Lower leg skin (tissue), 4 donors: ENCODE measurements around the gene NOPCHAP1. TPM values are rescaled to one million over a fixed set of nuclear protein-coding genes. Genes with fewer than 3 reads are reported as not detected.

ENCODE experiments used
- DNase-seq, 2 donors: peaks; one replicate each; pipeline ENCODE4 v3.0.0-alpha.2; 2019; ENCODE audit warnings: low spot score in 2 of 2
- H3K4me3 ChIP-seq: fragments of 200-600 bp; sonication (generic); 2 replicates; pipeline ENCODE4 v1.5.1; 2017; ENCODE audit warnings: mild to moderate bottlenecking, low read depth; ENCODE audit not compliant: poor library complexity, severe bottlenecking
- CTCF ChIP-seq, 3 donors: fragments of 450-650 bp; IDR thresholded peaks; one replicate each; pipeline ENCODE4 v1.5.1; 2016; ENCODE audit warnings: antibody characterized with exemption in 3 of 3, mild to moderate bottlenecking in 3 of 3, moderate library complexity in 2 of 3
- POLR2A ChIP-seq, 2 donors: fragments of 450-650 bp; IDR thresholded peaks; one replicate each; pipeline ENCODE4 v1.6.1; 2016 to 2017; ENCODE audit warnings: antibody characterized with exemption in 2 of 2, mild to moderate bottlenecking in 1 of 2, moderate library complexity in 1 of 2
- WGBS, 2 donors: methylation state at CpG; one replicate each; pipeline ENCODE4 v1.1.5; 2018; 5-methylcytosine and 5-hydroxymethylcytosine counted together
- intact Hi-C: fragments of 100-400 bp; cut with DNase I; formaldehyde crosslinking; loops from one replicate; pipeline ENCODE4 v1.15.0; 2023; ENCODE audit warnings: low total_unique reads
- total RNA-seq, 4 donors: library from RNA; depleted of rRNA; stranded (reverse); fragments of >200 nt; gene quantifications; one replicate each; pipeline ENCODE4 v1.1.0, GENCODE V29; 2016

Gene NOPCHAP1
- total RNA-seq, 4 donors from 2014 or later: 2.0 to 5.4 (median 3.6) TPM

GRCh38 chr12:104985206-104985605 lies 910 bp upstream of the NOPCHAP1 start:
- DNase-seq: no peak
- WGBS, 2 donors: 90 to 91% methylated on average over 4 of the region's 4 CpGs
- intact Hi-C loops: no loop called here
- TF ChIP-seq POLR2A (IDR thresholded peaks at IDR 0.05) (no peak), CTCF (IDR thresholded peaks at IDR 0.05) (no peak)
- no peak overlapping the region for H3K4me3 ChIP-seq

DNA sequence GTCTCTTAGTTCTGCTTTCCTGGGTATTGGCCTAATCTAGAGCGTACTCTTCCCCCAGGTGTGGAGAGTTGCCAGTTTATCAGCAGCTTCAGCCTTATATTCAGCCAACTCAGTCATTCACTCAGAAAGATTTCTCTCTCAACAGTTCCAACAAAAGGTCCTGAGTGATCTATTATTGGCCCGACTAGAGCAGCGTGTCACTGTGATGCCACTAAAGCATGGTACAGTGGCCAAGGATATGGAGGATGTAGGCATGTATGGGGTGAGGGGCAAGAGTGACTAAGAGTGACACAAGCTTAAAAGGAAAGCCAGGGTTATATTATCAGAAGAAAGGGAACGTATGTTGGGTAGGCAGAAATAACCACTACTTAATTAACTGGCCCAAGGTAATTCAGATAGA lies 4.8 kb downstream of the NOPCHAP1 start:
- TF ChIP-seq CTCF (IDR thresholded peaks at IDR 0.05) (no peak), POLR2A (IDR thresholded peaks at IDR 0.05) (no peak)
- no peak overlapping the region for H3K4me3 ChIP-seq
- no peak for DNase-seq
- WGBS, 2 donors: 94 to 96% methylated on average over 4 of the region's 4 CpGs
- intact Hi-C loops: no loop called here

DNA sequence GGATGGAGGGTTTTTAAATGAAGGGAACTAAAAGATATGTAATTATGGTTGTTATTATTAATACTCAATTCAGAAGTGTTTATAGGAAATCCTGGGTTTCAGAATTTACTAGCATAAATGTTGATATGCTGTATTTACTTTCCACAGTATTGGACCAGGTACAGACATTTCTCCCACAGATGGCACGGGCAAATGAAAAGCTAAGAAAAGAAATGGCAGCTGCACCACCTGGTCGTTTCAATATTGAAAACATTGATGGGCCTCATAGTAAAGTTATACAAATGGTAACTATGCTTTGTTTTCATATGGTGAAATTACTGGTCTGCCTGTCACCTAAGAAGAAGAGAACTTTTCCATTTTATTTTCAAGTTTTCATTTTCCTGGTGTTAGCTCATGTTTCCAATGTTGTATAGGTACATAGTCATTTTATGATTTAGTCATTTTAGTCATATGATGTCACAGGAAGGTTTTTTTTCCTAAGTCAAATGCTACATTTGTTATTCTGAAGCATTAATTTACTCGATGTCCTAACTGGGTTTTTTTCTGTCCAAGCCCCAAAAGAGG lies 5.5 kb downstream of the NOPCHAP1 start:
- no peak overlapping the region for H3K4me3 ChIP-seq
- intact Hi-C loops: no loop called here
- no peak for TF ChIP-seq CTCF (IDR thresholded peaks at IDR 0.05)
- TF ChIP-seq POLR2A (IDR thresholded peaks at IDR 0.05): no peak
- DNase-seq: no peak
- 82 to 86% methylated on average over 3 of the region's 3 CpGs for WGBS, 2 donors

- intact Hi-C loops: no loop called here
- H3K4me3 ChIP-seq: no peak overlapping the region
- 78 to 80% methylated on average over 3 of the region's 3 CpGs for WGBS, 2 donors
- no peak for TF ChIP-seq CTCF (IDR thresholded peaks at IDR 0.05)
- DNase-seq: no peak
Measured at GRCh38 chr12:104994336-104994735, 8.2 kb downstream of the NOPCHAP1 start.

DNA sequence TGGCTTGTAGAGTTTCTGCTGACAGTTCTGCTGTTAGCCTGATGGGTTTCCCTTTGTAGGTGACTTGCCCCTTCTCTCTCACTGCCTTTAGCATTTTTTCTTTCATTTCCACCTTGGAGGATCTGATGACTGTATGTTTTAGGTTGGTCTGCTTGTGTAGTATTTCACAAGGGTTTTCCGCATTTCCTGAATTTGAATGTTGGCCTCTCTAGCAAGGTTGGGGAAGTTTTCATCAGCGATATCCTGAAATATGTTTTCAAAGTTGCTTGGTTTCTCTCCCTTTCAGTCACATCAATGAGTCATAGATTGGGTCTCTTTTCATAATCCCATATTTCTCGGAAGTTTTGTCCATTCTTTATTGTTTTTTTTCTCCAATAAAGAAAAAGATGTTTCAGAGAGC lies 11.4 kb downstream of the NOPCHAP1 start:
- DNase-seq: no peak
- intact Hi-C loops: no loop called here
- H3K4me3 ChIP-seq: no peak overlapping the region
- no peak for TF ChIP-seq CTCF (IDR thresholded peaks at IDR 0.05)
- no peak for TF ChIP-seq POLR2A (IDR thresholded peaks at IDR 0.05)
- 92 to 95% methylated on average over 3 of the region's 3 CpGs for WGBS, 2 donors
